Parathyroid adenoma (tissue), 2 donors: ENCODE results near the gene PBX1.

Experiments
- H2AFZ ChIP-seq: fragments of 300-600 bp; sonication (generic); one replicate; pipeline ENCODE4 v1.7.0; 2017; ENCODE audit warnings: antibody characterized with exemption, mild to moderate bottlenecking
- H3K27ac ChIP-seq: fragments of 300-600 bp; sonication (generic); one replicate; pipeline ENCODE4 v1.7.0; 2017
- H3K27me3 ChIP-seq: fragments of 300-600 bp; sonication (generic); one replicate; pipeline ENCODE4 v1.7.0; 2017; ENCODE audit warnings: low read length; ENCODE audit not compliant: control insufficient read depth, insufficient read depth
- H3K36me3 ChIP-seq: fragments of 300-600 bp; sonication (generic); one replicate; pipeline ENCODE4 v1.7.0; 2017; ENCODE audit warnings: low read length; ENCODE audit not compliant: control insufficient read depth, insufficient read depth
- H3K4me1 ChIP-seq: fragments of 300-600 bp; sonication (generic); one replicate; pipeline ENCODE4 v1.7.0; 2017; ENCODE audit warnings: control low read depth
- H3K4me2 ChIP-seq: fragments of 300-600 bp; sonication (generic); one replicate; pipeline ENCODE4 v1.7.0; 2017; ENCODE audit warnings: low read length
- H3K4me3 ChIP-seq: fragments of 300-600 bp; sonication (generic); one replicate; pipeline ENCODE4 v1.7.0; 2017; ENCODE audit warnings: low read depth, low read length
- H3K79me2 ChIP-seq: fragments of 300-600 bp; sonication (generic); one replicate; pipeline ENCODE4 v1.7.0; 2017; ENCODE audit warnings: control low read depth
- H3K9ac ChIP-seq: fragments of 300-600 bp; sonication (generic); one replicate; pipeline ENCODE4 v1.7.0; 2017; ENCODE audit warnings: mild to moderate bottlenecking
- H3K9me3 ChIP-seq: fragments of 300-600 bp; sonication (generic); one replicate; pipeline ENCODE4 v1.7.0; 2017; ENCODE audit warnings: low read length; ENCODE audit not compliant: control insufficient read depth
- CTCF ChIP-seq: fragments of 300-600 bp; sonication (generic); IDR thresholded peaks from one replicate; pipeline ENCODE4 v1.7.0; 2017; ENCODE audit warnings: antibody characterized with exemption, mild to moderate bottlenecking
- donor health status: primary hyperparathyroidism.

PBX1 gene

GRCh38 chr1:164759979-164760469 lies 201.0 kb downstream of the PBX1 start:
- Histone ChIP-seq H3K27ac (no peak overlapping the region), H3K4me1 (peaks cover 10% of the 10 kb centered on the region), H3K4me2 (no peak overlapping the region), H3K9me3 (no peaks in the 10 kb centered on the region), H3K79me2 (peaks cover 5% of the 10 kb centered on the region), H3K4me3 (no peak overlapping the region), H3K27me3 (no peaks in the 10 kb centered on the region), H2AFZ (no peak overlapping the region), H3K9ac (no peak overlapping the region), H3K36me3 (no peaks in the 10 kb centered on the region)
- no peak for TF ChIP-seq CTCF

GRCh38 chr1:164760569-164760968 lies 201.6 kb downstream of the PBX1 start:
- H3K36me3 ChIP-seq = no peaks in the 10 kb centered on the region
- no peak overlapping the region for H3K4me3 ChIP-seq
- H3K4me1 ChIP-seq = peaks cover 10% of the 10 kb centered on the region
- H3K27me3 ChIP-seq = no peaks in the 10 kb centered on the region
- H3K27ac ChIP-seq = no peak overlapping the region
- no peak overlapping the region for H3K9ac ChIP-seq
- no peaks in the 10 kb centered on the region for H3K9me3 ChIP-seq
- no peak overlapping the region for H3K4me2 ChIP-seq
- H2AFZ ChIP-seq = no peak overlapping the region
- peaks cover 5% of the 10 kb centered on the region for H3K79me2 ChIP-seq
- TF ChIP-seq CTCF = no peak

GRCh38 chr1:164761009-164761408 lies 202.0 kb downstream of the PBX1 start:
- Histone ChIP-seq H3K4me1 (peaks cover 10% of the 10 kb centered on the region), H2AFZ (no peak overlapping the region)
- no peak for TF ChIP-seq CTCF

GRCh38 chr1:164763098-164763497 lies 204.1 kb downstream of the PBX1 start:
- Histone ChIP-seq H3K27me3 (no peaks in the 10 kb centered on the region), H3K4me3 (no peak overlapping the region), H3K4me1 (peaks cover 8% of the 10 kb centered on the region), H3K9me3 (no peaks in the 10 kb centered on the region), H3K4me2 (no peak overlapping the region), H3K27ac (no peak overlapping the region), H3K9ac (no peak overlapping the region), H3K36me3 (no peaks in the 10 kb centered on the region), H3K79me2 (peaks cover 3% of the 10 kb centered on the region), H2AFZ (no peak overlapping the region)
- TF ChIP-seq CTCF = no peak

More at GRCh38 chr1:164761009-164761408, 202.0 kb downstream of the PBX1 start:
- H3K36me3 ChIP-seq = no peaks in the 10 kb centered on the region
- no peak overlapping the region for H3K4me3 ChIP-seq
- no peak overlapping the region for H3K9ac ChIP-seq
- H3K27me3 ChIP-seq = no peaks in the 10 kb centered on the region
- no peak overlapping the region for H3K4me2 ChIP-seq
- H3K79me2 ChIP-seq = peaks cover 4% of the 10 kb centered on the region
- no peak overlapping the region for H3K27ac ChIP-seq
- H3K9me3 ChIP-seq = no peaks in the 10 kb centered on the region

GRCh38 chr1:164764333-164764732 lies 205.3 kb downstream of the PBX1 start:
- no peaks in the 10 kb centered on the region for H3K36me3 ChIP-seq
- peaks cover 3% of the 10 kb centered on the region for H3K79me2 ChIP-seq
- H3K9ac ChIP-seq = no peak overlapping the region
- no peak for TF ChIP-seq CTCF
- no peak overlapping the region for H3K4me3 ChIP-seq
- H3K27me3 ChIP-seq = no peaks in the 10 kb centered on the region
- no peaks in the 10 kb centered on the region for H3K9me3 ChIP-seq
- H2AFZ ChIP-seq = no peak overlapping the region
- peaks cover 6% of the 10 kb centered on the region for H3K4me1 ChIP-seq
- H3K4me2 ChIP-seq = no peak overlapping the region
- no peak overlapping the region for H3K27ac ChIP-seq
